SKM-1 treated with dmso at 0.1 percent for 144 hours (cell line): ENCODE measurements around the gene ANKRD44.
"Not testable (repeated sequence)": the region's sequence is repeated elsewhere in the genome, so short reads cannot be mapped to it uniquely, and the experiment has no call there.

ENCODE experiments used
- DNase-seq: peaks from one replicate; lab custom pipeline; 2025; ENCODE audit not compliant: unreplicated experiment; lab: John Stamatoyannopoulos, UW

ANKRD44 gene

DNA sequence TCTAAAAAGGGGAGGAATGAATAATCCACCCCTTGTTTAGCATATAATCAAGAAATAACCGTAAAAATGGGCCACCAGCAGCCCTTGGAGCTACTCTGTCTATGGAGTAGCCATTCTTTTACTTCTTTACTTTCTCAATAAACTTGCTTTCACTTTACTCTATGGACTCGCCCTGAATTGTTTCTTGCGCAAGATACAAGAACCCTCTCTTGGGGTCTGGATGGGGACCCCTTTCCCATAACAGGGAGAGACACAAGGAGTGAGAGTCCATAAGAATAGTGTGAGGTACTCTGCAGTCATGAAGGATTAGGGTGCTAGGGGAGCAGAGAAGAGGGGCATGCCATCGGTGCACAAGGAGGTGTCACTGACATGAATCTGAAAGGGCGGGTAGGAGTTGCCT, 224.9 kb downstream of the ANKRD44 start:
- no peak for DNase-seq

DNA sequence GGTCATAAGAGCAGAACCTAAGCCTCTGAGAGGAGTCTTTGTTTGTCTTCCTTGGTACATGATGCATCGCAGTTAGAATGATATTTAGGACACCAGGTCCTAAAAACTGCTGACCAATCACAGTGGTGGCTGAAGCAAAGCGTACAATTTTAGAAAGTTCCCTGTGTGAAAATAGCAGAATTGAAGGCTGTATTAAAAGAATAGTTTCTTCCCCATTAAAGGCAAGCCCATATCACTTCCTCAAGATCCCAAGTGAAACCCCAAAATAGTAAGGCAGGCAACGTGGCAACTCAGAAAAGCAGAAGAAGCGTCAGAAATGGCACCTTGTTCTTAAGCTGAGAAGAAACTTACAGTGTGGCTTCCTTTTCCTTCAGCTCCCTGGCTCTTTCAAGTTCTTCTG, 229.3 kb downstream of the ANKRD44 start:
- no peak for DNase-seq

DNA sequence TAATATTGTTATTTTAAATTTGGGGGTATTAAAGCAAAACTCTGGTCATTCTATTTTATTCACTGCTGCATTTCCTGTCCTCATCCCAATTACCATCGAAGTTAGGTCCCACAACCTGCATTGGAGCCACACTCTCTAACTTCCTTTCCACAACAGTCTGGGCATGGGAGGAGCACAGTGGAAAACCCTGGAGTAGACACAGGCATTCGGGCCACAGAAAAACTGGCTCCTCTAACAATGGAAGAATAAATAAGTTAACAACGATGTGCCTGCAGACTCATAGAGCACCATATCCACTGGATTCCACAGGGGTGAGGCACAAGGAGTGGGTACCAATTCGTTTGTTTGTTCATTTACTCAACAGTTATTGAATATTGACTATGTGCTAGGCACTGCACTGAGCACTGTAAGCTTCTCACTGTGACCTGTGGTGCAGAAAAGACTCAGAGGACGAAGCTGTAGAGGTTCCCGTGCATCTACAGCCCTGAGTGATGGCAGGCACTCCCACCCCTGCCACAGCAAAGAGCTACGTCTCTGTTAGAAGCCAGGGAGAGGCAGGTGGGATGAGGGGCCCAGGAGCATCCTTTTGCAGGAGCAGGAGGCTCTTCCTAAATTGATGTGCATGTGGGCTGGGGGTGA, 229.9 kb downstream of the ANKRD44 start:
- DNase-seq: no peak

DNA sequence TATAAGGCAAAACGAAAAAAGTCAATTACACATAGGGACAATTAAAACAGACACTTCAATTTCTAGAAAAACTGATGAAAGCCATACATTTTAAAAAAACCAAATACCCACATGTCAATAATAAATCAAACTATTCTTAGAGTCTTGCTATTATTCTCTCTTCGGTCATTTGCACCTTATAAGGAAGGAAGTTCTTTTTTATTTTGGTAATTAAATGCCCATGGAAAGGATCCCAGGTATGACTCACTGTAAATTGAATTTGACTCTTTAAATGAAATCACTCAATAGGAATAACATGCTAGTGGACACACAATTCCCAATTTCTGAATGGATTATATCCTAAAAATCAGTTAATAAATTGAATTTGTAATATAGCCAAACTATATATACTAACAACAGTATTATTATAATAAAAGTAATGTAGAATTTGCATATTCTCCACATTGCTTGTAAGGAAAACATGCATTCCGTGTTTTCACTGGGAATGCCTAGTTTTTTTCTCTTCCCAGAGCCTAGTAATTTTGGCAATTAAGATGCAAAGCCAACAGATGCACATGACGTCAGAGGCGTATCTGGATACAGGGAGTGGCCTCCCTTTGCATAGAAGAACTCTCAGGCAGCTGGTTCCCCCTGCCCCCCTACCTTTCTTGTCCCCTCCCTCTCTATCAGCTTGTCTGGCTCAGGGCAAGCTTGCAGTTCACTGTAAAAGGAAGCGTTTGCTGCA, 230.6 kb downstream of the ANKRD44 start:
- DNase-seq: no peak

DNA sequence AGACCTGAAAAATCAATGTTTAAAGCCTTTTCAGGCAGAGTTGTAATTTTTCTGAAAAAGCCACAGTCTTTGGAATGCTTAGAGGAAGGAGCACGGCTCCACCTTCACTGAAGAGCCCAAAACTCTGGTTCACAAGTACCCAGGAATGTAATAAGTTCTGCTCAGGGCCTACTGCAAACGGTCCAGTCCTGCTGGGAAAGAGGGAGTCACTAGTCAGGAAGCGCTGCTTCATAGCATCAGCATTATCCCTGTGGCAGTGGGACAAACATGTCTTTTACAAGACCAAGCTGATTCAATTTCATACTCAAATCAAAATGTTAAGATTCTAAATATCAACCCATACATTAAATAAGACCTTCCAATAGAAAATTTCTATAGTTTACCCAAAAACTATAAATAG, 231.2 kb downstream of the ANKRD44 start:
- no peak for DNase-seq

DNA sequence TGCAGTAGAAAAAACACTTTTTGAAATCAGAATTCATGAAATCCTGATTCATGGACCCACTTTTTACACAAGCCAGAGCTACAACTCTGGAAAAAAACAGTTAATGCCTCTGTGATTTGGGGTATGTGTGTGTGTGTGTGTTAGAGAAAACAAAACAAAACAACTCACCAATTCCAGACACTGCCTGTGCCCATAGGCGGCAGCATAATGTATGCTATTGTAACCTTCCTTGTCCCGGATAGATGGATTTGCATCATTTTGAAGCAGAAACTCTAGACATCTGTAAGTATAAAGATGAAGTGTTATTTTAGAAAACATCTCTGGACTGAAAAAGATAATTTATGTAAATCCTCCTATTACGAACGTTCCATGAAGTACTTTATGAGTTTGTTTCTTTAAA, 232.0 kb downstream of the ANKRD44 start:
- no peak for DNase-seq

DNA sequence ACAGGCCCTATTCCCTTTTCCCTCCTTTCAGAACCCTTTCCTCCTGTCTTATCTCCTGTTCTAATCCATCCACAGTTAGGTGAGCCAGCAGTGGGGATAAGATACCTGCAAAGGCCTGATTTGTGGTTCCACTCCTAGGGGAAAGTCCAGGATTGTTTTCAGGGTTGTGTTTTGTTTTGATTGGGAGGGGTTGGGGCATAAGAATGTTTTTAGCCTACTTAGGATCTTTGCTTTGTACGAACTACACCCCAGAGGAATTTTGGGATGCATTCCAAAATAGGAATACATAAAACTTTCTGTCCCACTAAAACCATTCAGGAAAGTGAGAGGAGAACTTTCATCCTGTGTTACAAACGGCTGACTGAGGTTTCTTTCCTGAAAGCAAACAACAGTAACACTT, 233.2 kb downstream of the ANKRD44 start:
- DNase-seq: no peak

DNA sequence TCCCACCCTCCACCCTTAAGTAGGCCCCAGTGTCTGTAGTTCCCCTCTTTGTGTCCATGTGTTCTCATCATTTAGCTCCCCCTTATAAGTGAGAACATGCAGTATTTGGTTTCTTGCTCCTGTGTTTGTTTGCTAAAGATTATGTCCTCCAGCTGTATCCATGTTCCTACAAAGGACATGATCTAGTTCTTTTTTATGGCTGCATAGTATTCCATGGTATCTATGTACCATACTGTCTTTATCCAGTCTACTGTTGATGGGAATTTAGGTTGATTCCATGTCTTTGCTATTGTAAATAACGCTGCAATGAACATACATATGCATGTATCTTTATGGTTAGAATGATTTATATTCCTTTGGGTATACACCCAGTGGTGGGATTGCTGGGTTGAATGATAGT, 233.9 kb downstream of the ANKRD44 start:
- DNase-seq: no peak

DNA sequence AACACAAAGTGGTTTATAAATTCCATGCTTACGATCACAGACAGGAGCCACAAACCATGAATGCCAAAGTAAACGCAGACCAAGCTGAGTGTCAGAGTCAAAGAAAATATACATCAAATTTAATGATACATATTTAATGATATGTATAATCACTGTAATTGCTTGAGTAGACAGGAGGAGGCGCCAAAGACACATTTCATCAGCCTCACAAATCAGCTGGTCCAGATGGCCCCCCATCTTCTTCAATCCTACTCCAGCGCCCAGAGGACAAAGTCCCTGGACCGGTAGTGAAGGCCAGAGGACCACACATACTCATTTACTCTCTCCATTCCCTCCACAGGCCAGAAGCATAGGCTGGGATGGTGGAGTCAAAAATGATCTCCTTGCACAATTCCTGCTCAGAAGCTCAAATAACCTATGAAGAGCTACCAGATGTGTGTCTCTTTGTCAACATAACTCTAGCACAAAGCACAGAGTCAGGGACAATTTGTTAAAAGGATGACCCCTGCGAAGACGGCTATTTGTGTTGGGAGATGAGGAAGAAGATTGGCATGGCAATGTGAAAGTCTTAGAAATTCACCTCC, 234.7 kb downstream of the ANKRD44 start:
- peak; percentile 9 for DNase-seq

DNA sequence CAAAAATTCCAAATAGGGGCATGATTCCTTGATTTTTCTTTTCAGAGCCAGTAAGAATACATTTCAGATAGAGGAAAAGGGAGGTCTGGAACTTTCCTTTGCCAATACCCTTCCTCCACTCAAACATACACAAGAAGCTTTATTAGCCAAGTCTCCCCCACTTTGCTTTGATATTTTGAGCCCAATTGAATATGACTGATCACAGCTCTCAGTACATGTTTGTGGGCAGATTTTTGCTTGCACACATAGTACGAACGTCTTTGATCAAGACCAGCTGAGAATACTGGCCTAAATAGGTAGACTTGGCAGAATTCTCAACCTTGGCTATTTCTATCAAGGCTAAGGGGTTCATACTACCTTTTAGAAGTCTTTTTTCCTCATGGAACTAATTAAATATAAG, 235.3 kb downstream of the ANKRD44 start:
- no peak for DNase-seq

DNA sequence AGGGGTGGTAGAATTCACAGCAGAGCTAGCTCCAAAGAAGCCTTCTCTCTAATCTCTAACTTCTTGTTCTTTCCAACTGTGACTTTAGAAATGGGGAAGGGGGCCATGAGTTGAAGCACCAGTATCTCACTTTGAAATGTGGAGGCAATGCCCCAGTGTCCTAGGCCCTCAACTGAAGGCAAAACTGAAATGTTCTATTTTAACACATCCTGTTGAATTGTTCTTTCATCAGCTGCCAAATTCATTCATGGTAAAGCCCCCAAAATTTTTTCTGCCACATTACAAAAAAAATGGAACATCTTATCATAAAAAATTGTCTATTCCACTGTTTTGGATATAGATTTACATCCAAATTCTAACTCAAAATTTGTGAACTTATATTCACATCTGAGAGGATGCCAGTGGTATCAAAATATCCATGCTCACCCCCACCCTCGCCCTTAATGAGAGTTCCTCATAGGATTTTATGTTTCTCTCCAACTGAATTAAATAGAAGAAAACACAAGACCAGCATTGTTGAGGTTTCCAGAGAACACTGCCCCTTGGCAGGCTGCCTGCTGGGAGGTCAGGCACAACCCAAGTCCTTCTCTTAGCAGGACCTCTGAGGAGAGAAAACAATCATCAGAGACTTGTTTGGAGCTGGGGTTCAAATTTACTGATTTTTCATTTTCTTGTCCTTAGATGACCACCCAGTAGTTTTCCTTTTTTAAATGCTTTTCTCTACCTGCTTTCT, 236.7 kb downstream of the ANKRD44 start:
- DNase-seq: no peak

DNA sequence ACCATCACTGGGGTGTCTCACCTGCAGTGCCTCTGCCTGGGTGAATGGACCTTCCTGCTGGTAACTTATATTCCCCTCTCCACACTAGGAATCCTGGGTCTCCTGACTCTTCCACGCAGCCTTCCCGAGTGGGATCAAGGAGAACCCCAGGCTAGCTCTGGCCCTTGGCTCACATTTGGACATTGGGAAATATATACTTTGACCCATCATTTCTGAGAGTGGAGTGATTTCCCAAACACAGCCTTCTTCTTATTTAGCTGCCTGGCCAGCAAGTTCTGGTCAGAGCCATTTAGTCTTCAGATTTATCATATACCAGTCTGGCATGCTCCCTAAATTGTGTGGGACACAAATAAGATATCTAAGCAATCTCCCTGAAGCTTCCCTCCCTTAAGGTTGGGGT, 237.3 kb downstream of the ANKRD44 start:
- no peak for DNase-seq

DNA sequence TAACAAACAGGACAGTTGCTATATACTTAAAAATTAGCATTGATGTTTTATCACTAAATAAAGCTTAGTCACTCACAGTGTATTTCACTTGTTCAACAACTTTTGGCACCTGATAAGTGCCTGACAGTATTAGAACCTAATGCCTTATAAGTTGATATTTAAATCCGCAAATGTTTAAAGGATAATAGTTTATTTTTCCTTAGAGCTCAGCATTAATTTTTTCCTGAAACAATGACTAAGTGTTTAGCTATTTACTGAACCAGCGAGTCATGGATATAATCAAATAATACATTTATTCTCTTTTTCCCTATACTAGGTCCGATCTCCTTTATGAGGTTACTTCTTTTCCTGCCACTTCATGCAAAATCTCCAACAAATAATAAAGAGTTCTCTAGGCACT, 238.0 kb downstream of the ANKRD44 start:
- DNase-seq: no peak

DNA sequence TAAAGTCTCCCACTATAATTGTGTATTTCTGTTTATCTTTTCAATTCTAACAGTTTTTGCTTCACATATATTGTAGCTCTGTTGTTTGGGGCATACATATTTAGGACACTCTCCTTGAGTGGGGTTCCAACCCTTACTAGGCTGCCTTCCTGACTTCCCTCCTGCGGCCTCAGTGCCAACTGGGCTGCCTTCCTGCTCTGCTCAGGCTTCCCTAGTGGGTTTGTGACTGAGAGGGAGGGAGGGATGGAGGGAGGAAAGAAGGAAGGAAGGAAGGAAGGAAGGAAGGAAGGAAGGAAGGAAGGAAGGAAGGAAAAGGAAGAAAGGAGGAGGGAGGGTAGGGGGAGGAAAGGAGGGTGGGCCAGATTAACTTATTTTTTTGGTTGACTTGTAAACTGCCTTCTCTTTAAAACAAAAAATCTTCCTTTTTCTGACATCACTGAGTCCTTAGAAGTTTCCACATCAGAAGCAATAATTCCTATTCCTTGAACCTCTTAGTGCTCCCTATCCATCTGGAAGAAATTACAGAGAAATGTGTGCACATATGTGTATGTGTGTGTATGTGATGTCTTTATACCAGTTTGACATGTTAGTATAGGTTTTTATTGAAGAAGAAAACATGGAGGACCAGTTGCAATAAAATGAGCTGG, 238.7 kb downstream of the ANKRD44 start:
- no peak for DNase-seq

DNA sequence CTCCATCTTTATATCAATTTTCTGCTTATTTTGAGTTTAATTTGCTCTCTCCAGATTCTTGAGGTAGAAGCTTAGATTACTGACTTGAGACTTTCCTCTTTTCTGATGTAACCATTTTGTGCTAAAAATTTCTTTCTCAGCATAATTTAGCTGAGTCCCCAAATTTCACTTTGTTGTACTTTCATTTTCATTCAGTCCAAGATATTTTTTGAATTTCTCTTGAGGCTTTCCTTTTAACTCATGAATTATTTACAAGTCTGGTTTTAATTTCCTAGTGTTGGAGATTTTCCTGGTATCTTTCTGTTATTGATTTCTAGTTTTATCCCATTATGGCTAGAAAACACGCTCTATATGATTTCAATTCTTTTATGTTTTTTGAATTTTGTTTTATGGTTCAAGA, 239.4 kb downstream of the ANKRD44 start:
- no peak for DNase-seq

DNA sequence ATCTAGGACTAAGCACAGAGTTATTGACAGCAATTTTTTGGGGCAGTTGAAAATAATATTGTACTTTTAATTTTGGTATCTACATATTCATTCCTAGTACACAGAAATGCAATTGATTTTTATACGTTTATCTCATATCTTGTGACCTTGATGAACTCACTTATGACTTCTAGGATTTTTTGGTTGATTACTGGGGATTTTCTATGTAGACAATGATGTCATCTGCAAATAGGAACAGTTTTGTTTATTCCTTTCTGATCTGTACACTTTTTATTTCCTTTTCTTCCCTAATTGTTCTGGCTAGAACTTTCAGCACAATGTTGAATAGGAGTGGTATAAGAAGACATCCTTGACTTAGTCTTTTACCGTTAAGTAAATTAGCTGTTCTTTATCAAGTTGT, 240.6 kb downstream of the ANKRD44 start:
- DNase-seq: no peak

DNA sequence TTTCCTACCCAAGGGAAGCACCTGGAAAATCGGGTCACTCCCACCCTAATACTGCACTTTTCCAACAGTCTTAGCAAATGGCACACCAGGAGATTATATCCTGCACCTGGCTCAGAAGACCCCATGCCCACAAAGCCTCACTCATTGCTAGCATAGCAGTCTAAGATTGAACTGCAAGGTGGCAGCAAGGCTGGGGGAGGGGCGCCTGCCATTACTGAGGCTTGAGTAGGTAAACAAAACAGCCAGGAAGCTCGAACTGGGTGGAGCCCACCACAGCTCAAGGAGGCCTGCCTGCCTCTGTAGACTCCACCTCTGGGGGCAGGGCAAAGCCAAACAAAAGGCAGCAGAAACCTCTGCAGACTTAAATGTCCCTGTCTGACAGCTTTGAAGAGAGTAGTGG, 248.0 kb downstream of the ANKRD44 start:
- DNase-seq: not testable (repeated sequence)

DNA sequence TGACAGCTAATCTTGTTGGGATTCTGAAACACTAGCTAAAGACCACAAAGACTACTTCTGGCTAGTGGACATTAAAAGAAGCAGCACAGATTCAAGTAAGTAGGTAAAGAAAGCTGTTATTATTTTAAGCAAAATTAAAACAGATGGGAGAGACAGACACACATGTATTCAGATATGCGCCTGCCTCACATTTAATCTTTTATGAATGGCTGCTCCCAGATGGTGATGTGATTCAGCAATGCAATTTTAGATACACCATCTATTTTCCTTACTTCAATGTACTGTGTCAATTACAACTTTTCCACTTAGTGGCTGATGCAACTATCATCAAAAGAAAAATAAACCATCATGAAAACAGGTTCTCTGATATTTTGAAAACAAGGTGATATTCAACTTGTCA, 251.1 kb downstream of the ANKRD44 start:
- no peak for DNase-seq

DNA sequence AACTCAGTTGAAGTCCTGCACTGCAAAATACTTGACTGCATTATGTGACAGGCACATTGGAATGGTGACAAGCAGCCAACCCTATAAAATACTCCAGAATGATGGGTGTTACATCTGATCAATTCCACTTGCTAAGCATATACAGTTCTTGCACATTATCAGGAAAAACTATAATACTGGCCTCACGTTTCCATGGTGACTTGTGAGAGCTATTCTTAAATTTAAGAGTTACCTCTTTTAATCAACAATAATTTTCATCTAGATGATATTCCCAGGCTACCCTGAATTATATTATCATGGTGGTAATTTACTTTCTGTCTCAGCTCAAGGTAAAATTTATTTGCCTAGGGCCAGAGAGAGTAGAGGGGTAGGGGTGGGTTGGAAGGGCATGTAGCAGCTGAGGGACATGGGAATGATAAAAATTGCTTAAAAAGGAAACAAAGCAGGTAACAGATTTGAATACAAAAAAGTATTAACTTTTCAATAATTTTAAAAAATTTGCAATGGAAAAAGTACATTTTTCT, 251.7 kb downstream of the ANKRD44 start:
- no peak for DNase-seq

DNA sequence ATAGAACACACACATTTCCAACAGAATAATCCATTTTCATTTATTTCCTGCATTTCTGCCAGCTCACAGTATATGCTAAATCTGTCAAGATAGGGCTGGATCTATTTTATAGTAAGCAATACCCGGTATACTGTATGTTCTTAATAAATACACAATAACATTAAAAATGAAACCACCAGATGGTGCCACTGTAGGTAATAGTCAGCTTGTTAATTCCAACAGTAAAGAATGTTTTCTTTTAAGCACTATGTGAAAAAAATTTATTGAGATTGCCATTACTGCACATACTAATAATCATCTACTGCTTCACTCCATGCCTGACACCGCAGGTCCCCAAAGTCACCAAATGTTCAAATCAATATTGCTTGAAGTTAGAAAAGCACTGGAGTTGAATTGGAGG, 252.6 kb downstream of the ANKRD44 start:
- no peak for DNase-seq

DNA sequence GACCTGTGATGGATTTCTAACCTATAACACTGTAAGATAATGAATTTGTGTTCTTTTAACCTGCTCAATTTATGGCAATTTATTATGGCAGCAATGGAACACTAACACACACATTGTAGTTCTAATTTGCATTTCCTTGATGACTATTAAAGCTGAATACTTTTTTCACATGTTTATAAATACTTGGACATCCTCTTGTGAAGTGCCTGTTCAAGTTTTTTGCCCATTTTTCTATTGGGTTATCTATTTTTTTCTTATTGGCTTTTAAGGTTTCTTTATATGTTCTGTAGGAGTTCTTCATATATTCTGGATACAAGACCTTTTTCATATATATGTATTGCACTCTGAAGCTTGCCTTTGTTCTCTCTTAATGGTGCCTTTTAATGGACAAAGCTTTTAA, 255.5 kb downstream of the ANKRD44 start:
- DNase-seq: no peak
